ENCODE results near the gene LPCAT3. TPM values are rescaled to one million over a fixed set of nuclear protein-coding genes. Genes with fewer than 3 reads are reported as not detected.
A peak's percentile ranks its signal among the peaks of the same experiment; 100 is the strongest.

Gene LPCAT3
- total RNA-seq, 4 donors from 2014 or later, result 18.2 to 230 (median 179) TPM

DNA sequence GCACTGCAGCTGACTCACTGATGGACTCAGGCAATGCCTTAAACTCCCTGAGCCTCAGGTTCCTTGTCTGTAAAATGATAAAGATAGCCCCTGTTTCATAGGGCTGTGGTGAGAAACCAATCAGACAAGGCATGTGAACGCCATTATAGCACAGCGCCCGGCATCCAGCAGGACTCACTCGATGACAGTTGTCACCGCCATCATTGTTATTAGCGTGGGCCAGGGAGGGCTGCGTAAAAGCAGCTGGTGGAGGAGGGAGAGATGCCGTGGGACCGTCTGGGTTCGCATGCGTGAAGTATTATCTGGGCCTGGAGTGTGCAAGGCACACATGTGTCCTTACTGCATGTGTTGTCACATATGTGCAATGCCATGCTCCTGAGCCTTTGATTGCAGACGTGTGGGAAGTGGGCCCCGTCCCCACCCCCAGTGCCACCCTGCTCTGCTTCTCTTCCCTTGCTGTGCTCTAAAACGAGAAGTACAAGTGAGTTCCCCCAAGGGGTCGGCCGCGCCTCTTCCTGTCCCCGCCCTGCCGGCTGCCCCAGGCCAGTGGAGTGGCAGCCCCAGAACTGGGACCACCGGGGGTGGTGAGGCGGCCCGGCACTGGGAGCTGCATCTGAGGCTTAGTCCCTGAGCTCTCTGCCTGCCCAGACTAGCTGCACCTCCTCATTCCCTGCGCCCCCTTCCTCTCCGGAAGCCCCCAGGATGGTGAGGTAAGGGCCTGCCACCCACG, 67.3 kb downstream of the LPCAT3 start, which contains the start of gene PTPN6:
PTPN6 (plus strand) TSS at position 546 of the 730 bp plus-strand sequence; CDS start at position 703, 157 bp downstream.
- no peaks in the 10 kb centered on the region for H3K27me3 ChIP-seq
- H3K4me1 ChIP-seq, result peaks cover 0 to 41% (median 33%) of the 10 kb centered on the region in 4 donors
- TF ChIP-seq CTCF (IDR thresholded peaks at IDR 0.05) (no peak), POLR2A (IDR thresholded peaks at IDR 0.05) (peak in 1 of 2 donors; percentile 15)
- peak; percentile 63 to 90 (median 90) for DNase-seq
- H3K27ac ChIP-seq, result peak within 1 kb of the TSS; percentile 85 to 89 (median 88)
- H3K9me3 ChIP-seq, result no peaks in the 10 kb centered on the region
- peak within 1 kb of the TSS; percentile 56 to 69 (median 59) for H3K4me3 ChIP-seq
- H3K36me3 ChIP-seq, result peaks cover 0 to 15% (median 0%) of the 10 kb centered on the region in 3 donors

- DNase-seq, result no peak
- H3K4me1 ChIP-seq, result peaks cover 2 to 41% (median 34%) of the 10 kb centered on the region in 4 donors
- peak overlapping the region; percentile 85 to 89 (median 88) for H3K27ac ChIP-seq
- no peaks in the 10 kb centered on the region for H3K9me3 ChIP-seq
- peaks cover 0 to 10% (median 0%) of the 10 kb centered on the region in 3 donors for H3K36me3 ChIP-seq
- peak overlapping the region in 2 of 4 donors; percentile 56 to 69 for H3K4me3 ChIP-seq
- no peaks in the 10 kb centered on the region for H3K27me3 ChIP-seq
- TF ChIP-seq POLR2A (IDR thresholded peaks at IDR 0.05) (no peak), CTCF (IDR thresholded peaks at IDR 0.05) (peak in 3 of 6 experiments; percentile 4 to 23 (median 19))
Observed at GRCh38 chr12:6950401-6950801, 67.9 kb downstream of the LPCAT3 start.

DNA sequence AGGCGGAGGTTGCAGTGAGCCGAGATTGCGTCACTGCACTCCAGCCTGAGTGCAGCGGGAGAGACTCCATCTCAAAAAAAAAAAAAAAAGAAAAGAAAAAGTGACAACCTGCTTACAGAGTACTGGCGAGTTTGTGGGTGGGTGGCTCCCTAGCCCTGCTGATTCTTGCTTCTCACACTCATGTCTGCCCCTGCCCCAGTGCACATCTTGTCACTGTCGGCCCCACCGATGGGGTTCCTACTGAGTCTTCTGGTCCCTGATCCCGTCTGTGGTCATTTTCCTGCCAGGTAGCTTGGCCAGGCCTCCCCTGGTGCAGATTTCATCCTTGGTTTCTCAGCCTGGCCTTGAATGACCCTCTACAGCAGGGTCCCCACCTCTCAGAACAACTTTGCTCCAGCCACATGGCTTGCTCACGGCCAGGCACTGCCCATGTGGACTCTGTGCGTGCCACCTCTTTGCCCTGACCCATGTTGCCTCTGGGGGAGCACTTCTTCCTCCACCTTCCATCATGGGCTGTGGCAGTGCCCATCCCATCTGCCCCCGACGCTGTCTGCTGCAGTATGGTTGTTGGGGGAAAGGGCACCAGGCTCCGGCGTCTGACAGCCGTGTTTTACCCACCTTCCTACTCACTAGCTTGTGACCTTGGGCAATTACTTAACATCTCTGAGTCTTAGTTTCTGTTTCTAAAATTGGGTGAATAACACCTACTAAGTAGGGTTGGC, 69.2 kb downstream of the LPCAT3 start:
- Histone ChIP-seq H3K4me3 (no peak overlapping the region), H3K27ac (peak overlapping the region; percentile 49 to 89 (median 68)), H3K4me1 (peaks cover 8 to 34% (median 28%) of the 10 kb centered on the region in 4 donors), H3K9me3 (no peaks in the 10 kb centered on the region), H3K27me3 (no peaks in the 10 kb centered on the region), H3K36me3 (peaks cover 0 to 8% (median 0%) of the 10 kb centered on the region in 3 donors)
- TF ChIP-seq POLR2A (IDR thresholded peaks at IDR 0.05) (no peak), CTCF (IDR thresholded peaks at IDR 0.05) (peak in 3 of 6 experiments; percentile 4 to 21 (median 16))
- DNase-seq, result peak in 2 of 3 donors; percentile 44 to 54

- no peaks in the 10 kb centered on the region for H3K9me3 ChIP-seq
- peaks cover 8 to 34% (median 30%) of the 10 kb centered on the region in 4 donors for H3K4me1 ChIP-seq
- no peak overlapping the region for H3K4me3 ChIP-seq
- TF ChIP-seq CTCF (IDR thresholded peaks at IDR 0.05) (no peak), POLR2A (IDR thresholded peaks at IDR 0.05) (no peak)
- peak overlapping the region in 3 of 4 donors; percentile 90 to 96 (median 92) for H3K27ac ChIP-seq
- H3K27me3 ChIP-seq, result no peaks in the 10 kb centered on the region
- DNase-seq, result peak in 1 of 3 donors; percentile 26
- peaks cover 0 to 6% (median 0%) of the 10 kb centered on the region in 3 donors for H3K36me3 ChIP-seq
Observed at GRCh38 chr12:6947615-6948014, 70.7 kb downstream of the LPCAT3 start.

- TF ChIP-seq POLR2A (IDR thresholded peaks at IDR 0.05) (no peak), CTCF (IDR thresholded peaks at IDR 0.05) (no peak)
- Histone ChIP-seq H3K27me3 (no peaks in the 10 kb centered on the region), H3K9me3 (no peaks in the 10 kb centered on the region), H3K27ac (peak overlapping the region; percentile 90 to 97 (median 94)), H3K4me1 (peaks cover 8 to 34% (median 30%) of the 10 kb centered on the region in 4 donors), H3K36me3 (no peaks in the 10 kb centered on the region), H3K4me3 (peak overlapping the region; percentile 26 to 67 (median 52))
- DNase-seq, result no peak
Observed at GRCh38 chr12:6946920-6947374, 71.3 kb downstream of the LPCAT3 start.
